ENCODE data around the gene DLGAP4. TPM values are rescaled to one million over a fixed set of nuclear protein-coding genes. Genes with fewer than 3 reads are reported as not detected.

DLGAP4 gene
- total and polyA plus RNA-seq, 10 donors: 12.0 to 60.9 (median 45.9) TPM

DNA sequence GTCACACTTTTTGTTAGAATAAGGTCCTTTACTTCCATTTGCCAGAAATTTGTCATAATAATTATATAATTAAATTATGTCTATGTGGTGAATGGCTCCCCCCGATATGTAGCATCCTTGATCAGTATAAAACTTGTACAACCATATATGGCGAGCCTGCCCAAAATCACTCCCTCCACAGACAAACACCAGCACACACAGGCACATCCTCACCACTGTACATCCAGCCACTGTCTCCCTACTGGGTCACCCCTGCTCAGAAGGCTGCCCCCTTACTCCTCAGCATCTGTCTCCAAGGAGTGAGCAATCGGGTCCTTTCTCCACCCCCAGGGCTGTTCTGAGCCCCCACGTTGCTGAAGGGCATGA lies 148.2 kb downstream of the DLGAP4 start:
- no peak overlapping the region for H3K4me3 ChIP-seq
- TF ChIP-seq, protein P1, sequence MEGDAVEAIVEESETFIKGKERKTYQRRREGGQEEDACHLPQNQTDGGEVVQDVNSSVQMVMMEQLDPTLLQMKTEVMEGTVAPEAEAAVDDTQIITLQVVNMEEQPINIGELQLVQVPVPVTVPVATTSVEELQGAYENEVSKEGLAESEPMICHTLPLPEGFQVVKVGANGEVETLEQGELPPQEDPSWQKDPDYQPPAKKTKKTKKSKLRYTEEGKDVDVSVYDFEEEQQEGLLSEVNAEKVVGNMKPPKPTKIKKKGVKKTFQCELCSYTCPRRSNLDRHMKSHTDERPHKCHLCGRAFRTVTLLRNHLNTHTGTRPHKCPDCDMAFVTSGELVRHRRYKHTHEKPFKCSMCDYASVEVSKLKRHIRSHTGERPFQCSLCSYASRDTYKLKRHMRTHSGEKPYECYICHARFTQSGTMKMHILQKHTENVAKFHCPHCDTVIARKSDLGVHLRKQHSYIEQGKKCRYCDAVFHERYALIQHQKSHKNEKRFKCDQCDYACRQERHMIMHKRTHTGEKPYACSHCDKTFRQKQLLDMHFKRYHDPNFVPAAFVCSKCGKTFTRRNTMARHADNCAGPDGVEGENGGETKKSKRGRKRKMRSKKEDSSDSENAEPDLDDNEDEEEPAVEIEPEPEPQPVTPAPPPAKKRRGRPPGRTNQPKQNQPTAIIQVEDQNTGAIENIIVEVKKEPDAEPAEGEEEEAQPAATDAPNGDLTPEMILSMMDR (IDR thresholded peaks at IDR 0.05 in 8 of 11, conservative IDR thresholded peaks at IDR 0.05 in 3 of 11): no peak
- no peak for TF ChIP-seq POLR2A (IDR thresholded peaks at IDR 0.05)
- no peak for TF ChIP-seq POLR2AphosphoS5 (IDR thresholded peaks at IDR 0.05)
- 54 to 74% (median 65%) methylated on average over 4 of the region's 4 CpGs for WGBS, 5 donors

GRCh38 chr20:36454698-36455427 lies 148.7 kb downstream of the DLGAP4 start:
- no peaks in the 10 kb centered on the region for H3K27me3 ChIP-seq (replicated peaks in 1 of 7)
- no peaks in the 10 kb centered on the region for H3K9me3 ChIP-seq
- peak; percentile 70 for DNase-seq
- intact Hi-C loops (cut with DNase I; ENCODE audit: low total_unique reads): no loop called here
- no peaks in the 10 kb centered on the region for H3K36me3 ChIP-seq
- TF ChIP-seq POLR2A (IDR thresholded peaks at IDR 0.05): no peak
- no peak for TF ChIP-seq POLR2AphosphoS5 (IDR thresholded peaks at IDR 0.05)
- TF ChIP-seq, protein P1 (IDR thresholded peaks at IDR 0.05 in 8 of 11, conservative IDR thresholded peaks at IDR 0.05 in 3 of 11): no peak
- H3K27ac ChIP-seq: no peak overlapping the region
- WGBS, 5 donors: 37 to 67% (median 50%) methylated on average over 4 to 9 of the region's 9 CpGs
- no peak overlapping the region for H3K4me3 ChIP-seq
- H3K4me1 ChIP-seq: peaks cover 0 to 10% (median 0%) of the 10 kb centered on the region in 6 donors

More for the DNA sequence above, 148.2 kb downstream of the DLGAP4 start:
- Histone ChIP-seq H3K27ac (no peak overlapping the region), H3K27me3 (replicated peaks in 1 of 7) (no peaks in the 10 kb centered on the region), H3K36me3 (no peaks in the 10 kb centered on the region), H3K4me1 (peaks cover 0 to 10% (median 0%) of the 10 kb centered on the region in 6 donors), H3K9me3 (no peaks in the 10 kb centered on the region)
- intact Hi-C loops (cut with DNase I; ENCODE audit: low total_unique reads): no loop called here
- no peak for DNase-seq

DNA sequence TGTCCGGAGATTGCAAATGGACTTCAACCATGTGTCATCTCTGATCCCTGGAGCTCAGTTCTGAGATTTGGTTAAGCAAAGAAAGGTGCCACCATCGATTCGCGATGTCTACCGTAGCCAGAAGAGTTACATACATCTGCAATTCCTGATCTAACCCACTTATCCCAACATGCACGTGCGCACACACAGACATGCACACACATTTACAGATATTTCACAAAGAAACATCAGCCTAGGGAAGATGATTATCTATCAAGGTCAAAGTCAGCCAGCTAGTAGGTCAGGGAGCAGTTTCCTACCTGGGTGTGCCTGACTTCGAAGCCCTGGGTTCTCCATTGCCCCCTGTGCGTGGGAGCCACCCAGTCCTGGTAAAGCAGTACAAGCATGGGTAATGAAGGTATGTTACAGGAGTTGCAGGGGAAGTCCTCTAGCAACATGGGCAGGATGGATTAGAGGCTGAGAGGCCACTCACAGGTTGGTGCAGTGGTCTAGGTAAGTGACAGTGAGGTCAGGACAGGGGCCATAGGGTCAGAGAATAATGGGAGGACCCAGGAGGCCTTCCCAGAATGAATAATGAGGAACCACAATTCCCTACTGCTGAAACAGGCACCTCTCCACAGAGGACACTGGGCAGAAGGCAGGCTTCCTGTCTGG lies 150.0 kb downstream of the DLGAP4 start:
- intact Hi-C loops (cut with DNase I; ENCODE audit: low total_unique reads): no loop called here
- H3K36me3 ChIP-seq: no peaks in the 10 kb centered on the region
- no peaks in the 10 kb centered on the region for H3K27me3 ChIP-seq (replicated peaks in 1 of 7)
- peaks cover 0 to 18% (median 7%) of the 10 kb centered on the region in 6 donors for H3K4me1 ChIP-seq
- 80 to 89% (median 85%) methylated on average over 9 of the region's 9 CpGs for WGBS, 5 donors
- no peaks in the 10 kb centered on the region for H3K9me3 ChIP-seq
- TF ChIP-seq POLR2AphosphoS5 (IDR thresholded peaks at IDR 0.05) (no peak), POLR2A (IDR thresholded peaks at IDR 0.05) (no peak)
- TF ChIP-seq, protein P1 (IDR thresholded peaks at IDR 0.05 in 8 of 11, conservative IDR thresholded peaks at IDR 0.05 in 3 of 11): no peak
- no peak overlapping the region for H3K27ac ChIP-seq
- no peak for DNase-seq
- H3K4me3 ChIP-seq: no peak overlapping the region
